Measurements from ENCODE around the gene APLNR.

APLNR gene

GRCh38 chr11:57199330-57199729 lies 37.7 kb downstream of the APLNR start:
- H2AFZ ChIP-seq (ENCODE audit: low read length): no peak overlapping the region
- H3K27me3 ChIP-seq (ENCODE audit: insufficient read depth, low read length): no peaks in the 10 kb centered on the region
- no peak overlapping the region for H3K9ac ChIP-seq (ENCODE audit: low read length)

GRCh38 chr11:57197762-57198161 lies 39.3 kb downstream of the APLNR start:
- Histone ChIP-seq H3K4me1 (ENCODE audit: insufficient read depth, low read length, severe bottlenecking) (no peaks in the 10 kb centered on the region), H3K4me2 (ENCODE audit: low read length) (no peak overlapping the region), H4K20me1 (ENCODE audit: insufficient read depth, low read length) (no peaks in the 10 kb centered on the region), H3K9ac (ENCODE audit: low read length) (no peak overlapping the region), H3F3A (ENCODE audit: insufficient read depth, low read length) (no peaks in the 10 kb centered on the region), H3K4me3 (ENCODE audit: low read depth, low read length, poor library complexity, severe bottlenecking) (no peak overlapping the region), H3K27me3 (ENCODE audit: insufficient read depth, low read length) (no peaks in the 10 kb centered on the region), H3K27ac (ENCODE audit: low read depth, low read length, poor library complexity, severe bottlenecking) (no peak overlapping the region), H3K79me2 (ENCODE audit: insufficient read depth, low read length) (no peaks in the 10 kb centered on the region), H3K9me3 (ENCODE audit: low read length) (no peaks in the 10 kb centered on the region), H3K9me2 (ENCODE audit: low read depth, low read length) (no peaks in the 10 kb centered on the region), H3K36me3 (ENCODE audit: insufficient read depth, low read length) (no peaks in the 10 kb centered on the region), H2AFZ (ENCODE audit: low read length) (no peak overlapping the region)
- no peak for TF ChIP-seq EZH2 (IDR thresholded peaks at IDR 0.05; ENCODE audit: borderline replicate concordance, low read length)
- TF ChIP-seq CTCF (IDR thresholded peaks at IDR 0.05; ENCODE audit: low read length): no peak

More at GRCh38 chr11:57199330-57199729, 37.7 kb downstream of the APLNR start:
- Histone ChIP-seq H3K27ac (ENCODE audit: low read depth, low read length, poor library complexity, severe bottlenecking) (no peak overlapping the region), H3K9me2 (ENCODE audit: low read depth, low read length) (no peaks in the 10 kb centered on the region), H3K4me2 (ENCODE audit: low read length) (no peak overlapping the region), H3K9me3 (ENCODE audit: low read length) (no peaks in the 10 kb centered on the region), H3K36me3 (ENCODE audit: insufficient read depth, low read length) (no peaks in the 10 kb centered on the region), H3K79me2 (ENCODE audit: insufficient read depth, low read length) (no peaks in the 10 kb centered on the region), H3K4me3 (ENCODE audit: low read depth, low read length, poor library complexity, severe bottlenecking) (no peak overlapping the region), H4K20me1 (ENCODE audit: insufficient read depth, low read length) (no peaks in the 10 kb centered on the region), H3F3A (ENCODE audit: insufficient read depth, low read length) (no peaks in the 10 kb centered on the region), H3K4me1 (ENCODE audit: insufficient read depth, low read length, severe bottlenecking) (no peaks in the 10 kb centered on the region)
- TF ChIP-seq EZH2 (IDR thresholded peaks at IDR 0.05; ENCODE audit: borderline replicate concordance, low read length): no peak
- TF ChIP-seq CTCF (IDR thresholded peaks at IDR 0.05; ENCODE audit: low read length): no peak

GRCh38 chr11:57196596-57196995 lies 40.5 kb downstream of the APLNR start:
- H3K4me1 ChIP-seq (ENCODE audit: insufficient read depth, low read length, severe bottlenecking): no peaks in the 10 kb centered on the region
- H3K4me3 ChIP-seq (ENCODE audit: low read depth, low read length, poor library complexity, severe bottlenecking): no peak overlapping the region
- TF ChIP-seq EZH2 (IDR thresholded peaks at IDR 0.05; ENCODE audit: borderline replicate concordance, low read length) (no peak), CTCF (IDR thresholded peaks at IDR 0.05; ENCODE audit: low read length) (no peak)
- H2AFZ ChIP-seq (ENCODE audit: low read length): no peak overlapping the region
- H3K9me2 ChIP-seq (ENCODE audit: low read depth, low read length): no peaks in the 10 kb centered on the region
- H3K79me2 ChIP-seq (ENCODE audit: insufficient read depth, low read length): no peaks in the 10 kb centered on the region
- no peak overlapping the region for H3K27ac ChIP-seq (ENCODE audit: low read depth, low read length, poor library complexity, severe bottlenecking)
- H3K36me3 ChIP-seq (ENCODE audit: insufficient read depth, low read length): no peaks in the 10 kb centered on the region
- no peak overlapping the region for H3K9ac ChIP-seq (ENCODE audit: low read length)
- H3K27me3 ChIP-seq (ENCODE audit: insufficient read depth, low read length): no peaks in the 10 kb centered on the region
- no peak overlapping the region for H3K4me2 ChIP-seq (ENCODE audit: low read length)
- H3K9me3 ChIP-seq (ENCODE audit: low read length): no peaks in the 10 kb centered on the region
- H4K20me1 ChIP-seq (ENCODE audit: insufficient read depth, low read length): no peaks in the 10 kb centered on the region
- no peaks in the 10 kb centered on the region for H3F3A ChIP-seq (ENCODE audit: insufficient read depth, low read length)
